Skeletal muscle satellite cell (primary cell): ENCODE measurements around the gene COX19.
A peak's percentile ranks its signal among the peaks of the same experiment; 100 is the strongest.

Experiments used
- H3K27me3 ChIP-seq: 2 replicates; pipeline ENCODE4 v1.7.0; 2013; ENCODE audit warnings: low read length; ENCODE audit not compliant: control insufficient read depth, insufficient read depth
- H3K36me3 ChIP-seq: 2 replicates; pipeline ENCODE4 v1.7.0; 2013; ENCODE audit warnings: mild to moderate bottlenecking, control low read depth, low read length; ENCODE audit not compliant: insufficient read depth
- H3K4me1 ChIP-seq: 2 replicates; pipeline ENCODE4 v1.7.0; 2013; ENCODE audit warnings: low read length; ENCODE audit not compliant: control insufficient read depth, insufficient read depth
- H3K4me2 ChIP-seq: 2 replicates; pipeline ENCODE4 v1.7.0; 2013; ENCODE audit warnings: mild to moderate bottlenecking, low read length
- H3K4me3 ChIP-seq: 2 replicates; pipeline ENCODE4 v1.7.0; 2013; ENCODE audit warnings: low read length
- H3K9ac ChIP-seq: 2 replicates; pipeline ENCODE4 v1.7.0; 2013; ENCODE audit warnings: mild to moderate bottlenecking, low read depth, low read length, moderate library complexity
- H3K9me3 ChIP-seq: replicated peaks from 2 replicates; pipeline ENCODE4 v1.7.0; 2013; ENCODE audit warnings: mild to moderate bottlenecking, control low read depth, low read length
- small RNA-seq: library from RNA; depleted of rRNA; stranded (forward); fragments of <200 nt; gene quantifications from one replicate; pipeline ENCODE3, GENCODE V24; 2012

COX19 gene

GRCh38 chr7:920351-921070 lies 54.8 kb downstream of the COX19 start:
- no peak overlapping the region for H3K9ac ChIP-seq

GRCh38 chr7:919924-920341 lies 55.4 kb downstream of the COX19 start:
- Histone ChIP-seq H3K4me1 (peaks cover 20% of the 10 kb centered on the region), H3K9ac (no peak overlapping the region), H3K36me3 (no peaks in the 10 kb centered on the region), H3K27me3 (peaks cover 6% of the 10 kb centered on the region), H3K9me3 (no peaks in the 10 kb centered on the region), H3K4me3 (no peak overlapping the region), H3K4me2 (no peak overlapping the region)

More at GRCh38 chr7:920351-921070, 54.8 kb downstream of the COX19 start:
- Histone ChIP-seq H3K9me3 (no peaks in the 10 kb centered on the region), H3K4me3 (no peak overlapping the region), H3K4me2 (no peak overlapping the region), H3K36me3 (no peaks in the 10 kb centered on the region), H3K27me3 (peaks cover 6% of the 10 kb centered on the region), H3K4me1 (peaks cover 21% of the 10 kb centered on the region)

GRCh38 chr7:919114-919442 lies 56.3 kb downstream of the COX19 start:
- H3K9me3 ChIP-seq, result no peaks in the 10 kb centered on the region
- H3K27me3 ChIP-seq, result peaks cover 6% of the 10 kb centered on the region
- H3K4me2 ChIP-seq, result no peak overlapping the region
- peaks cover 14% of the 10 kb centered on the region for H3K4me1 ChIP-seq
- no peaks in the 10 kb centered on the region for H3K36me3 ChIP-seq
- no peak overlapping the region for H3K4me3 ChIP-seq
- no peak overlapping the region for H3K9ac ChIP-seq

- peaks cover 12% of the 10 kb centered on the region for H3K4me1 ChIP-seq
- no peak overlapping the region for H3K9ac ChIP-seq
- no peak overlapping the region for H3K4me2 ChIP-seq
- no peak overlapping the region for H3K4me3 ChIP-seq
- peaks cover 6% of the 10 kb centered on the region for H3K27me3 ChIP-seq
- H3K36me3 ChIP-seq, result no peaks in the 10 kb centered on the region
- H3K9me3 ChIP-seq, result no peaks in the 10 kb centered on the region
Measured at GRCh38 chr7:918441-919113, 56.8 kb downstream of the COX19 start.

- Histone ChIP-seq H3K9ac (no peak overlapping the region), H3K4me3 (no peak overlapping the region), H3K4me1 (peaks cover 7% of the 10 kb centered on the region)
Measured at GRCh38 chr7:918118-918425, 57.3 kb downstream of the COX19 start.

GRCh38 chr7:917255-918117 lies 57.9 kb downstream of the COX19 start:
- H3K9ac ChIP-seq, result no peak overlapping the region
- peaks cover 4% of the 10 kb centered on the region for H3K4me1 ChIP-seq
- no peak overlapping the region for H3K4me3 ChIP-seq
- H3K27me3 ChIP-seq, result peaks cover 6% of the 10 kb centered on the region
- no peaks in the 10 kb centered on the region for H3K9me3 ChIP-seq
- H3K36me3 ChIP-seq, result no peaks in the 10 kb centered on the region
- no peak overlapping the region for H3K4me2 ChIP-seq

More at GRCh38 chr7:918118-918425, 57.3 kb downstream of the COX19 start:
- Histone ChIP-seq H3K4me2 (no peak overlapping the region), H3K36me3 (no peaks in the 10 kb centered on the region), H3K9me3 (no peaks in the 10 kb centered on the region), H3K27me3 (peaks cover 6% of the 10 kb centered on the region)

- Histone ChIP-seq H3K9me3 (no peaks in the 10 kb centered on the region), H3K27me3 (peaks cover 6% of the 10 kb centered on the region), H3K4me2 (no peak overlapping the region), H3K4me3 (no peak overlapping the region), H3K9ac (no peak overlapping the region), H3K36me3 (no peaks in the 10 kb centered on the region), H3K4me1 (peaks cover 4% of the 10 kb centered on the region)
Measured at GRCh38 chr7:916291-916941, 58.9 kb downstream of the COX19 start.

Small RNA genes lying within 50 kb of the gene (small RNA-seq; reads per million reads assigned to genes)
- 73.5 reads per million, percentile 96 among the genes with 10 or more reads in this experiment for gene MIR339
